Measurements from ENCODE around the gene CCL19. TPM values are rescaled to one million over a fixed set of nuclear protein-coding genes. Genes with fewer than 3 reads are reported as not detected.

The CCL19 gene
- total and polyA plus RNA-seq, 8 donors, result 0.28 to 36.3 (median 0.75) TPM; not detected in 2

DNA sequence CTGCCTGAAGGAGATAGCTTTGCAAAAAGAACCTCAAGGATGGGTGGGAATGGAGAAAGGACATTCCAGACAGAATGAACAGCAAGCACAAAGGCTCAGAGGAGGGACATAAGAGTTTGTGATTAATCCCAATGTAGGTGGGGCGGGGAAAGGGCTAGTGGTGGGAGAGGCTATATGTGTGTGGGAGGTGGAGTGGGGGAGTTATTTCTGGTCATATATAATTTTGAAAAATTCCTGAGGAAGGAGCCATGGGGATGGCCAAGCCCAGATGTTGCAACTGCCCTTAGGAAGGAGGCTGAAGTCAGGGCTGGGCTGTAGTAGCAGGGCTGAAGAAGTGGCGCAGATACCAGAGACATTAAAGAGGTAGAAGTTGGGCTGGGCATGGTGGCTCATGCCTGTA is 15.2 kb downstream of the CCL19 start:
- ATAC-seq, result peak; percentile 36
- Histone ChIP-seq H3K4me3 (no peak overlapping the region), H3K27me3 (no peaks in the 10 kb centered on the region), H3K36me3 (no peaks in the 10 kb centered on the region), H3K9me3 (no peaks in the 10 kb centered on the region), H3K27ac (no peak overlapping the region), H3K4me1 (no peaks in the 10 kb centered on the region)
- intact Hi-C loops (cut with DNase I), result no loop called here
- TF ChIP-seq, protein P1, sequence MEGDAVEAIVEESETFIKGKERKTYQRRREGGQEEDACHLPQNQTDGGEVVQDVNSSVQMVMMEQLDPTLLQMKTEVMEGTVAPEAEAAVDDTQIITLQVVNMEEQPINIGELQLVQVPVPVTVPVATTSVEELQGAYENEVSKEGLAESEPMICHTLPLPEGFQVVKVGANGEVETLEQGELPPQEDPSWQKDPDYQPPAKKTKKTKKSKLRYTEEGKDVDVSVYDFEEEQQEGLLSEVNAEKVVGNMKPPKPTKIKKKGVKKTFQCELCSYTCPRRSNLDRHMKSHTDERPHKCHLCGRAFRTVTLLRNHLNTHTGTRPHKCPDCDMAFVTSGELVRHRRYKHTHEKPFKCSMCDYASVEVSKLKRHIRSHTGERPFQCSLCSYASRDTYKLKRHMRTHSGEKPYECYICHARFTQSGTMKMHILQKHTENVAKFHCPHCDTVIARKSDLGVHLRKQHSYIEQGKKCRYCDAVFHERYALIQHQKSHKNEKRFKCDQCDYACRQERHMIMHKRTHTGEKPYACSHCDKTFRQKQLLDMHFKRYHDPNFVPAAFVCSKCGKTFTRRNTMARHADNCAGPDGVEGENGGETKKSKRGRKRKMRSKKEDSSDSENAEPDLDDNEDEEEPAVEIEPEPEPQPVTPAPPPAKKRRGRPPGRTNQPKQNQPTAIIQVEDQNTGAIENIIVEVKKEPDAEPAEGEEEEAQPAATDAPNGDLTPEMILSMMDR (IDR thresholded peaks at IDR 0.05), result no peak
- DNase-seq, result no peak

DNA sequence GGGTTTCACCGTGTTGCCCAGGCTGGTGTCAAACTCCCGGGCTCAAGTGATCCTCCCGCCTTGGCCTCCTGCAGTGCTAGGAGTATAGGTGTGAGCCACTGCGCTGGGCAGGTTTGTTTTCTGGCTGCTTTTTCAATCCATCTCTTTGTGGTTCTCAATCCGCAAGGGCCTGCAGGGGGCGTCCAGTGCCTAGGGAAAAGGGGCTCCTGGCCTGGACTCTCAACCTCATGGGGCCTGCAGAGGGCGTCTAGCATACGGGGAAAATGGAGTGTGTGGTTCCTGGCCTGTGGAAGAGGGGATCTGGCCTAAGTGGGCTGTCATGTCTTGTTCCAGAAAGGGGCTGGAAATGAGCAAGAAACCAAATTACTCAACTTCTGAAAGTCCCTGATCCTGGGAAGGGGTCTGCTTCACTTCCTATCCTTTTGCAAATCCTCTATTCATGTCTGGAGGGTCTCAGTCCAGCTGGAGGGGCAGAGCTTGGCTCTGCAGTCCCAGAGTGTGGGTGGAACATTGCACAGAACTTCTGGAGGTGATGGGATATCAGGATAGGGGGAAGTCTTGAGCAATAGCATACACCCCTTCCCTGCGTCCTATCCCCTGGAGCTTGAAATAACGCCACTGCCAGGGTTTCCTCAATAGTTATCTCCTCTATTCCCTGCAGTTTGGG is 15.9 kb downstream of the CCL19 start:
- H3K4me1 ChIP-seq, result no peaks in the 10 kb centered on the region
- H3K9me3 ChIP-seq, result no peaks in the 10 kb centered on the region
- intact Hi-C loops (cut with DNase I), result no loop called here
- no peaks in the 10 kb centered on the region for H3K27me3 ChIP-seq
- H3K27ac ChIP-seq, result no peak overlapping the region
- no peak overlapping the region for H3K4me3 ChIP-seq
- TF ChIP-seq, protein P1 (IDR thresholded peaks at IDR 0.05), result peak; percentile 27 to 44
- ATAC-seq, result peak; percentile 86
- peak in 2 of 4 donors; percentile 61 to 62 for DNase-seq
- H3K36me3 ChIP-seq, result no peaks in the 10 kb centered on the region

DNA sequence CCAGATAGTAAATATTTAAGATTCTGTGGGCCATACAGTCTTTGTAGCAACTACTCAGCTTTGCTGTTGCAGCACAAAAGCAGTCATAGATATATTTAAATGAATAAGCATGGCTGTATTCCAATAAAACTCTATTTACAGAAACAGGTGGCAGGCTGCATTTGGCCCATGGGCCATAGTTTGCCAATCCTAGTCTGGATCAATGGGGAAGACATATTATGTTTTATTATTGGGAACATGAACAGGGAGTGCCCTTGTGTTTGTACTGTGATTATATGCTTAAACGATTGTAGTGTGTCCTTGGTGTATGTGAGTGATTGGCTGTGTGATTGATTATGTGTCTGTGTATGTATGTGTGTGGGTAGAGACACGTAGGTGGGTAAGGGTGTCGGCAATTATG is 16.6 kb downstream of the CCL19 start:
- Histone ChIP-seq H3K4me1 (no peaks in the 10 kb centered on the region), H3K4me3 (no peak overlapping the region), H3K27ac (no peak overlapping the region), H3K9me3 (peaks cover 0 to 2% of the 10 kb centered on the region in 2 donors), H3K27me3 (no peaks in the 10 kb centered on the region), H3K36me3 (peaks cover 0 to 3% of the 10 kb centered on the region in 2 donors)
- no peak for DNase-seq
- no peak for ATAC-seq
- TF ChIP-seq, protein P1 (IDR thresholded peaks at IDR 0.05), result no peak
- intact Hi-C loops (cut with DNase I), result no loop called here

DNA sequence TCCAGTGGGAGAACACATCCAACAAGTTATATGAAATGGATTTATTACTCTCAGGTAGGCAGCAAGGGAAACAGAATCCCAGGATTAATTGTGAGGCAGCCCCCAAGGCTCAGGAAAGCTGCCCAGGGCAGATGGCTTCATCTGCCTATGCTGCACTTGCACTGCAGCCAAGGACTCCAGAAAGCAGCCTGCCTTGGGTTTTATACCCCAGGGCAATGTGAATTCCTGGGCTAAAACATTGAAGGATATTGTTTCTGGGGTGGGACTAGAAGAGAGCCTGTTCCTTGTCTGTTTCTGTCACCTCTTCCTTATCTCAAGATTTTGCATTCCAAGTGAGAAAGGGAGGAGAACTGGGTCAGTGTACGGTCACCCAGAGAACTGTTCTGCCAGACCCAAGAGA is 19.8 kb downstream of the CCL19 start:
- peaks cover 0 to 6% of the 10 kb centered on the region in 2 donors for H3K36me3 ChIP-seq
- H3K4me1 ChIP-seq, result peaks cover 0 to 10% of the 10 kb centered on the region in 2 donors
- TF ChIP-seq, protein P1 (IDR thresholded peaks at IDR 0.05), result no peak
- H3K27ac ChIP-seq, result no peak overlapping the region
- ATAC-seq (no peak), DNase-seq (no peak)
- H3K4me3 ChIP-seq, result no peak overlapping the region
- H3K9me3 ChIP-seq, result peaks cover 0 to 3% of the 10 kb centered on the region in 2 donors
- no peaks in the 10 kb centered on the region for H3K27me3 ChIP-seq
- intact Hi-C loops (cut with DNase I), result no loop called here

DNA sequence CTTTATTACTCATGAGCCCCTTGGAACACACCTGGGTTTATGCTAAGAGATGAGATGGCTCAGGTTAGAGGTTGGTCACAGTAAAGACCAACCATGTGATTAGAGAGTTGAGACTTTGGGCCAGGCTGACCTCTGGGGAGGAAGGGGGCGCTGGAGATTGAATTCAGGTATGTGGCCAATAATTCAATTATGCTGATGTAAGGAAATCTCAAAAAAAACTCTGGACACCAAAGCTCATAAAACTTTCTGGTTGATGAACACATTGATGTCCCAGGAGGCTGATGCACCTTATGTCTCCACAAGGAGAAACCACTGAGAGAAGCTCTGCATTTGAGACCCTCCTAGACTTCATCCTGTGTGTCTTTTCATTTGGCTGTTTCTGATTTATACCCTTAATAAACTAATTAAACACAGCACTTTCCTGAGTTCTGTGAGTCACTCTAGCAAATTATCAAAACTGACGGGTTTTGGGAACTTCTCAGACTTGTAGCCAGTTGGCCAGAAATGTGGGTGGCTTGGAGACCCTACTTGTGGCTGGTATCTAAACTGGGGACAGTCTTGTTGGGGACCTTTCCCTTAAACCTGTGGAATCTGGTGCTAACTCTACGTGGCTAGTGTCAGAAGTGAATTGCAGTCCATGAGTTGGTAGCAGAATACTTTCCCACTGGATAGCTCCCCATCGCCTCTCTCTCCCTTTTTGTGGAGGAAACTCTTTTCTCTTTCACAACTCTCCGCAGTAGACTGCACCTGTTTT is 21.1 kb downstream of the CCL19 start:
- no peak for DNase-seq
- TF ChIP-seq, protein P1 (IDR thresholded peaks at IDR 0.05), result no peak
- H3K27me3 ChIP-seq, result no peaks in the 10 kb centered on the region
- H3K4me3 ChIP-seq, result no peak overlapping the region
- no peak for ATAC-seq
- H3K27ac ChIP-seq, result no peak overlapping the region
- peaks cover 0 to 6% of the 10 kb centered on the region in 2 donors for H3K36me3 ChIP-seq
- intact Hi-C loops (cut with DNase I), result no loop called here
- peaks cover 0 to 13% of the 10 kb centered on the region in 2 donors for H3K4me1 ChIP-seq
- peaks cover 0 to 3% of the 10 kb centered on the region in 2 donors for H3K9me3 ChIP-seq
